ENCODE measurements around the gene GANAB.

DNA sequence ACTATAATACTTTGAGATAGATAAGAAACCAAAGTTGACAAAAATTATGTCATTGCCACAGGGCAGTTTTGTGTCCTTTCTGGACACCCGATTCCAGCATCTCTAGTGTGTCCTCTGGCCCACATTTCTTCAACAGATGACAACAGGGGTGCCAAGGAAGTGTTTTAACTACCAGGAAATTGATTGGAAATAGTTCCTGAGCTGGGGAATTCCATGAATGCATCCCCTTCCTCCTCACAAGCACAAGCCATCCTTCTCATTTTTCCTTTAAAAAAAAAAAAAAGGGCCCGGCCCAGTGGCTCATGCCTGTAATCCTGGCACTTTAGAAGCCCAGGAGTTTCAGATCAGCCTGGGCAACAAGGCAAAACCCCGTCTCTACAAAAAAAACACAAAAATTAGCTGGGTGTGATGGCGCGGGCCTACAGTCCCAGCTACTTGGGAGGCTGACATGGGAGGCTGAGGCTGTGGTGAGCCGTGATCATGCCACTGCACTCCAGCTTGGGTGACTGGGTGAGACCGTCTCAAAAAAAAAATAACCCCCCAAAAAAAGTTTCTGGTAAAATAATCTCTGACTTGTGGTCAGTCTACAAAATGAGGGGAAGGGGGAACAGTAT lies 23.8 kb downstream of the GANAB start:
- TF ChIP-seq, protein P1, sequence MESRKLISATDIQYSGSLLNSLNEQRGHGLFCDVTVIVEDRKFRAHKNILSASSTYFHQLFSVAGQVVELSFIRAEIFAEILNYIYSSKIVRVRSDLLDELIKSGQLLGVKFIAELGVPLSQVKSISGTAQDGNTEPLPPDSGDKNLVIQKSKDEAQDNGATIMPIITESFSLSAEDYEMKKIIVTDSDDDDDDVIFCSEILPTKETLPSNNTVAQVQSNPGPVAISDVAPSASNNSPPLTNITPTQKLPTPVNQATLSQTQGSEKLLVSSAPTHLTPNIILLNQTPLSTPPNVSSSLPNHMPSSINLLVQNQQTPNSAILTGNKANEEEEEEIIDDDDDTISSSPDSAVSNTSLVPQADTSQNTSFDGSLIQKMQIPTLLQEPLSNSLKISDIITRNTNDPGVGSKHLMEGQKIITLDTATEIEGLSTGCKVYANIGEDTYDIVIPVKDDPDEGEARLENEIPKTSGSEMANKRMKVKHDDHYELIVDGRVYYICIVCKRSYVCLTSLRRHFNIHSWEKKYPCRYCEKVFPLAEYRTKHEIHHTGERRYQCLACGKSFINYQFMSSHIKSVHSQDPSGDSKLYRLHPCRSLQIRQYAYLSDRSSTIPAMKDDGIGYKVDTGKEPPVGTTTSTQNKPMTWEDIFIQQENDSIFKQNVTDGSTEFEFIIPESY (IDR thresholded peaks at IDR 0.05) = no peak
- TF ChIP-seq, protein P2, sequence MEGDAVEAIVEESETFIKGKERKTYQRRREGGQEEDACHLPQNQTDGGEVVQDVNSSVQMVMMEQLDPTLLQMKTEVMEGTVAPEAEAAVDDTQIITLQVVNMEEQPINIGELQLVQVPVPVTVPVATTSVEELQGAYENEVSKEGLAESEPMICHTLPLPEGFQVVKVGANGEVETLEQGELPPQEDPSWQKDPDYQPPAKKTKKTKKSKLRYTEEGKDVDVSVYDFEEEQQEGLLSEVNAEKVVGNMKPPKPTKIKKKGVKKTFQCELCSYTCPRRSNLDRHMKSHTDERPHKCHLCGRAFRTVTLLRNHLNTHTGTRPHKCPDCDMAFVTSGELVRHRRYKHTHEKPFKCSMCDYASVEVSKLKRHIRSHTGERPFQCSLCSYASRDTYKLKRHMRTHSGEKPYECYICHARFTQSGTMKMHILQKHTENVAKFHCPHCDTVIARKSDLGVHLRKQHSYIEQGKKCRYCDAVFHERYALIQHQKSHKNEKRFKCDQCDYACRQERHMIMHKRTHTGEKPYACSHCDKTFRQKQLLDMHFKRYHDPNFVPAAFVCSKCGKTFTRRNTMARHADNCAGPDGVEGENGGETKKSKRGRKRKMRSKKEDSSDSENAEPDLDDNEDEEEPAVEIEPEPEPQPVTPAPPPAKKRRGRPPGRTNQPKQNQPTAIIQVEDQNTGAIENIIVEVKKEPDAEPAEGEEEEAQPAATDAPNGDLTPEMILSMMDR (IDR thresholded peaks at IDR 0.05; ENCODE audit: low read depth, low read length, missing input control) = no peak
- TF ChIP-seq TAF1 (conservative IDR thresholded peaks at IDR 0.05) (no peak), RAD21 (IDR thresholded peaks at IDR 0.05) (no peak), EGR1 (IDR thresholded peaks at IDR 0.05; ENCODE audit: low read depth in 2 of 2) (no peak), HNF4A (conservative IDR thresholded peaks at IDR 0.05) (no peak), GABPA (IDR thresholded peaks at IDR 0.05 in 1 of 2, conservative IDR thresholded peaks at IDR 0.05 in 1 of 2) (no peak)
- TF ChIP-seq, protein P3, sequence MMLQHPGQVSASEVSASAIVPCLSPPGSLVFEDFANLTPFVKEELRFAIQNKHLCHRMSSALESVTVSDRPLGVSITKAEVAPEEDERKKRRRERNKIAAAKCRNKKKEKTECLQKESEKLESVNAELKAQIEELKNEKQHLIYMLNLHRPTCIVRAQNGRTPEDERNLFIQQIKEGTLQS (IDR thresholded peaks at IDR 0.05) = no peak
- TF ChIP-seq, protein P4, sequence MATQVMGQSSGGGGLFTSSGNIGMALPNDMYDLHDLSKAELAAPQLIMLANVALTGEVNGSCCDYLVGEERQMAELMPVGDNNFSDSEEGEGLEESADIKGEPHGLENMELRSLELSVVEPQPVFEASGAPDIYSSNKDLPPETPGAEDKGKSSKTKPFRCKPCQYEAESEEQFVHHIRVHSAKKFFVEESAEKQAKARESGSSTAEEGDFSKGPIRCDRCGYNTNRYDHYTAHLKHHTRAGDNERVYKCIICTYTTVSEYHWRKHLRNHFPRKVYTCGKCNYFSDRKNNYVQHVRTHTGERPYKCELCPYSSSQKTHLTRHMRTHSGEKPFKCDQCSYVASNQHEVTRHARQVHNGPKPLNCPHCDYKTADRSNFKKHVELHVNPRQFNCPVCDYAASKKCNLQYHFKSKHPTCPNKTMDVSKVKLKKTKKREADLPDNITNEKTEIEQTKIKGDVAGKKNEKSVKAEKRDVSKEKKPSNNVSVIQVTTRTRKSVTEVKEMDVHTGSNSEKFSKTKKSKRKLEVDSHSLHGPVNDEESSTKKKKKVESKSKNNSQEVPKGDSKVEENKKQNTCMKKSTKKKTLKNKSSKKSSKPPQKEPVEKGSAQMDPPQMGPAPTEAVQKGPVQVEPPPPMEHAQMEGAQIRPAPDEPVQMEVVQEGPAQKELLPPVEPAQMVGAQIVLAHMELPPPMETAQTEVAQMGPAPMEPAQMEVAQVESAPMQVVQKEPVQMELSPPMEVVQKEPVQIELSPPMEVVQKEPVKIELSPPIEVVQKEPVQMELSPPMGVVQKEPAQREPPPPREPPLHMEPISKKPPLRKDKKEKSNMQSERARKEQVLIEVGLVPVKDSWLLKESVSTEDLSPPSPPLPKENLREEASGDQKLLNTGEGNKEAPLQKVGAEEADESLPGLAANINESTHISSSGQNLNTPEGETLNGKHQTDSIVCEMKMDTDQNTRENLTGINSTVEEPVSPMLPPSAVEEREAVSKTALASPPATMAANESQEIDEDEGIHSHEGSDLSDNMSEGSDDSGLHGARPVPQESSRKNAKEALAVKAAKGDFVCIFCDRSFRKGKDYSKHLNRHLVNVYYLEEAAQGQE (IDR thresholded peaks at IDR 0.05) = no peak
- TF ChIP-seq, protein P5, sequence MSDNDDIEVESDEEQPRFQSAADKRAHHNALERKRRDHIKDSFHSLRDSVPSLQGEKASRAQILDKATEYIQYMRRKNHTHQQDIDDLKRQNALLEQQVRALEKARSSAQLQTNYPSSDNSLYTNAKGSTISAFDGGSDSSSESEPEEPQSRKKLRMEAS (IDR thresholded peaks at IDR 0.05) = no peak
